PC-9 (cell line): ENCODE results near the gene VPS4A. TPM values are rescaled to one million over a fixed set of nuclear protein-coding genes. Genes with fewer than 3 reads are reported as not detected.

Experiments used
- BruUV-seq: library from RNA; stranded (reverse); fragments of 400-500 nt; replicated peaks from 2 replicates; lab custom pipeline; 2021; lab: Mats Ljungman, UMichigan
- CTCF ChIA-PET: fragments of 300-600 bp; sonication (Branson Sonifier 250); formaldehyde crosslinking; loops from one replicate; lab custom pipeline; 2022; ENCODE audit warnings: antibody characterized with exemption; lab: Charles Lee
- POLR2A ChIA-PET: fragments of 300-600 bp; sonication (Branson Sonifier 250); formaldehyde crosslinking; loops from one replicate; lab custom pipeline; 2022; ENCODE audit warnings: antibody characterized with exemption; ENCODE audit not compliant: unreplicated experiment; lab: Charles Lee
- DNase-seq, 2 experiments: peaks; one replicate each; pipeline versions ENCODE4 v3.0.0 to v3.0.0-alpha.2; 2015 to 2022; ENCODE audit warnings: mixed read lengths in 1 of 2
- H2AFZ ChIP-seq: fragments of 200-600 bp; sonication (generic); 2 replicates; pipeline ENCODE4 v1.8.1; 2017; ENCODE audit warnings: antibody characterized with exemption
- H3F3A ChIP-seq: fragments of 200-600 bp; sonication (generic); 2 replicates; pipeline ENCODE4 v1.8.1; 2017; ENCODE audit warnings: antibody characterized with exemption, mild to moderate bottlenecking, low read depth; ENCODE audit not compliant: insufficient read depth
- H3K27ac ChIP-seq: fragments of 200-600 bp; sonication (generic); 2 replicates; pipeline ENCODE4 v1.6.1; 2016; ENCODE audit warnings: mixed run types
- H3K27me3 ChIP-seq: fragments of 200-600 bp; sonication (generic); 2 replicates; pipeline ENCODE4 v1.6.1; 2016; ENCODE audit warnings: low read depth, mixed run types; ENCODE audit not compliant: insufficient read depth
- H3K36me3 ChIP-seq: fragments of 200-600 bp; sonication (generic); 2 replicates; pipeline ENCODE4 v1.6.1; 2016; ENCODE audit warnings: low read depth, mixed run types
- H3K4me1 ChIP-seq: fragments of 200-600 bp; sonication (generic); replicated peaks from 2 replicates; pipeline ENCODE4 v1.6.1; 2016; ENCODE audit warnings: mixed run types; ENCODE audit not compliant: insufficient read depth
- H3K4me2 ChIP-seq: fragments of 200-600 bp; sonication (generic); 2 replicates; pipeline ENCODE4 v1.6.1; 2017; ENCODE audit warnings: mixed run types
- H3K4me3 ChIP-seq: fragments of 200-600 bp; sonication (generic); 2 replicates; pipeline ENCODE4 v1.6.1; 2016; ENCODE audit warnings: mixed run types
- H3K79me2 ChIP-seq: fragments of 200-600 bp; sonication (generic); 2 replicates; pipeline ENCODE4 v1.6.1; 2017; ENCODE audit warnings: low read depth, mixed run types
- H3K9me2 ChIP-seq: fragments of 200-600 bp; sonication (generic); 2 replicates; pipeline ENCODE4 v1.8.1; 2017; ENCODE audit warnings: mild to moderate bottlenecking; ENCODE audit not compliant: insufficient read depth
- H3K9me3 ChIP-seq: fragments of 200-600 bp; sonication (generic); 2 replicates; pipeline ENCODE4 v1.8.1; 2016; ENCODE audit warnings: low read depth; ENCODE audit not compliant: insufficient read depth
- H4K20me1 ChIP-seq: fragments of 200-600 bp; sonication (generic); 2 replicates; pipeline ENCODE4 v1.8.1; 2017; ENCODE audit not compliant: insufficient read depth
- EZH2 ChIP-seq: fragments of 200-600 bp; sonication (generic); IDR thresholded peaks from 2 replicates; pipeline ENCODE4 v1.8.0; 2017; ENCODE audit warnings: antibody characterized with exemption, low read depth
- intact Hi-C: fragments of 100-400 bp; cut with micrococcal nuclease; formaldehyde crosslinking; loops from one replicate; pipeline ENCODE4 v1.10.0; 2022; ENCODE audit not compliant: unreplicated experiment
- total RNA-seq: library from RNA; stranded (reverse); gene quantifications from 2 replicates; pipeline ENCODE4 v1.2.3, GENCODE V29; 2021
- TF ChIP-seq, protein P1 (sequence below): fragments of 200-600 bp; sonication (generic); conservative IDR thresholded peaks from 2 replicates; pipeline ENCODE4 v1.6.1; 2017; ENCODE audit warnings: mixed run types, antibody characterized with exemption, mild to moderate bottlenecking, moderate library complexity

VPS4A gene
- total RNA-seq, 1 experiment from 2014 or later, result 26.7 TPM

DNA sequence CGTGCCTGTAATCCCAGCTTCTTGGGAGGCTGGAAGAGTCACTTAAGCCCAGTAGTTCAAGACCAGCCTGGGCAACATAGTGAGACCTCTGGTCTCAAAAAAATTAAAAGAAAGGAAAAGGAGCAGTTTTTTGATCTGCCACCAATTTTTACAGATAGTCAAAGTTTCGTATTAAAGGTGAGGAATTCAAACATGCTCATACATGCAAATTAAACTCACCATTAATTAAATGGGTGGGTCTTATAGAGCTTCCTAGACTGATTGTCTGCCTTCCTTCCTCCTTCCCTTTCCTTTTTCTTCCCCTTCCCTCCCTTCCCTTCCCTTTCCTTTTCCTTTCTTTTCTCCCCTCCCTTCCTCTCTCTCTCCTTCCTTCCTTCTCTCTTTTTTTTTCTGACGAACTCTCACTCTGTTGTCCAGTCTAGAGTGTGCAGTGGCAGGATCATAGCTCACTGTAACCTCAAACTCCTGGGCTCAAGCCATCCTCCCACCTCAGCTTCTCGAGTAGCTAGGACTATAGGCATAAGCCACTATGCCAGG is 36.4 kb upstream of the VPS4A start:
- H3K79me2 ChIP-seq, result no peaks in the 10 kb centered on the region
- BruUV-seq, result no TSS peak
- no peak overlapping the region for H3K27ac ChIP-seq
- peaks cover 8% of the 10 kb centered on the region; the same call in 1 of the 2 replicates for H3F3A ChIP-seq
- intact Hi-C loops, result no loop called here
- TF ChIP-seq, protein P1, sequence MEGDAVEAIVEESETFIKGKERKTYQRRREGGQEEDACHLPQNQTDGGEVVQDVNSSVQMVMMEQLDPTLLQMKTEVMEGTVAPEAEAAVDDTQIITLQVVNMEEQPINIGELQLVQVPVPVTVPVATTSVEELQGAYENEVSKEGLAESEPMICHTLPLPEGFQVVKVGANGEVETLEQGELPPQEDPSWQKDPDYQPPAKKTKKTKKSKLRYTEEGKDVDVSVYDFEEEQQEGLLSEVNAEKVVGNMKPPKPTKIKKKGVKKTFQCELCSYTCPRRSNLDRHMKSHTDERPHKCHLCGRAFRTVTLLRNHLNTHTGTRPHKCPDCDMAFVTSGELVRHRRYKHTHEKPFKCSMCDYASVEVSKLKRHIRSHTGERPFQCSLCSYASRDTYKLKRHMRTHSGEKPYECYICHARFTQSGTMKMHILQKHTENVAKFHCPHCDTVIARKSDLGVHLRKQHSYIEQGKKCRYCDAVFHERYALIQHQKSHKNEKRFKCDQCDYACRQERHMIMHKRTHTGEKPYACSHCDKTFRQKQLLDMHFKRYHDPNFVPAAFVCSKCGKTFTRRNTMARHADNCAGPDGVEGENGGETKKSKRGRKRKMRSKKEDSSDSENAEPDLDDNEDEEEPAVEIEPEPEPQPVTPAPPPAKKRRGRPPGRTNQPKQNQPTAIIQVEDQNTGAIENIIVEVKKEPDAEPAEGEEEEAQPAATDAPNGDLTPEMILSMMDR, result no peak
- no peak for TF ChIP-seq EZH2
- no peak overlapping the region for H3K4me3 ChIP-seq
- POLR2A ChIA-PET, result no interaction called here
- no peaks in the 10 kb centered on the region for H3K27me3 ChIP-seq
- DNase-seq, result no peak
- no peak overlapping the region for H3K4me2 ChIP-seq
- CTCF ChIA-PET, result no interaction called here
- no peaks in the 10 kb centered on the region for H3K4me1 ChIP-seq
- no peaks in the 10 kb centered on the region for H4K20me1 ChIP-seq
- no peak overlapping the region for H2AFZ ChIP-seq
- H3K9me3 ChIP-seq, result no peaks in the 10 kb centered on the region
- H3K9me2 ChIP-seq, result no peaks in the 10 kb centered on the region
- peaks cover 5% of the 10 kb centered on the region; the same call in 1 of the 2 replicates for H3K36me3 ChIP-seq

DNA sequence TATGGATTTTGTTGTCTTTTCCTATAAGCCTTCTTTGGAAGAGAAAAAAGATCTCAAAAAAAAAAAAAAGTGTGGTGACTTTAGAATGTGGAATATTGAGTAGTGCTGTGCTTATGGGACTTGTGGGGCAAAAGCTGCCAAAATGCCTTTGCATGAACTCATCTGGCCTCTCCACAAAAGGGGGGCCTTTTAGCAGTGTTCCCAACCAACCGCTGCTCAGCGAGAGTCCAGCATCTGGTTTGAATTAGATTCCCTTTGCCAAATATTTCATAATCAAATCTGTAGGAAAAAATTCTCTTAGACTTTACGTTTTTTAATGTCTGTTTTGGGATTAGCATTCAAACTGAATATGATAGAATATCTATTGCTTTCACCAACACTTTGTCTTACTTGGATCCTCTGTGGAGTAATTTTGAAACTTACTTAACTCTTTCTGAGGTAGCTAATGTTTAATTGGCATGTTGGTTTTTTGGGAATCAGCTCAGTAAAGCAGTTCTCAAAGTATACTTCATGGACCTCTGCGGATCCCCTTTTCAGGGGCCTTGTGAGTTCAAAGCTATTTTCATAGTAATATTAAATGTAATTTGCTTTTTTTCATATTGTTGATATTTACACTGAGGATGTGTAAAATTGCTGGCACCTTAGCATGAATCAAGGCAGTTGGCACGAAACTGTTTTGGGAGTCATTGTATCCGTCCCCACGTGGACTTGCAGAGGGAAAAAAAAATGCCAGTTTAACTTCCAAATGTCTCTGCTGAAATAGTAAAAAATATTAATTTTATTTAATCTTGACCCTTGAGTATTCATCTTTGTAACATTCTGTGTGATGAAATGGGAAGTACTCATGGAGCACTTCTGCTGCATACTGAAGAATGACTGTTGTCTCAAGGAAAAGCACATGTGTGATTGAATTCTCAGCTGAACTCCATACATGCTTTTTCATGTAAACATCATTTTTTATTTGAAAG is 34.7 kb upstream of the VPS4A start:
- TF ChIP-seq, protein P1, result no peak
- no peak for TF ChIP-seq EZH2
- H3K79me2 ChIP-seq, result no peaks in the 10 kb centered on the region
- CTCF ChIA-PET, result no interaction called here
- no peak for DNase-seq
- H3K27me3 ChIP-seq, result no peaks in the 10 kb centered on the region
- no peaks in the 10 kb centered on the region for H4K20me1 ChIP-seq
- no peaks in the 10 kb centered on the region for H3K9me3 ChIP-seq
- H3K36me3 ChIP-seq, result peaks cover 5% of the 10 kb centered on the region; the same call in 1 of the 2 replicates
- no peaks in the 10 kb centered on the region for H3K9me2 ChIP-seq
- BruUV-seq, result no TSS peak
- H3K4me2 ChIP-seq, result no peak overlapping the region
- no peaks in the 10 kb centered on the region for H3K4me1 ChIP-seq
- H2AFZ ChIP-seq, result no peak overlapping the region
- intact Hi-C loops, result no loop called here
- H3F3A ChIP-seq, result peaks cover 8% of the 10 kb centered on the region; the same call in 1 of the 2 replicates
- no peak overlapping the region for H3K27ac ChIP-seq
- no peak overlapping the region for H3K4me3 ChIP-seq
- POLR2A ChIA-PET, result interaction anchor here (0.6 kb wide), 1 partner anchor 126 kb away, joined by 3 read pairs; no protein-coding TSS in a partner anchor

DNA sequence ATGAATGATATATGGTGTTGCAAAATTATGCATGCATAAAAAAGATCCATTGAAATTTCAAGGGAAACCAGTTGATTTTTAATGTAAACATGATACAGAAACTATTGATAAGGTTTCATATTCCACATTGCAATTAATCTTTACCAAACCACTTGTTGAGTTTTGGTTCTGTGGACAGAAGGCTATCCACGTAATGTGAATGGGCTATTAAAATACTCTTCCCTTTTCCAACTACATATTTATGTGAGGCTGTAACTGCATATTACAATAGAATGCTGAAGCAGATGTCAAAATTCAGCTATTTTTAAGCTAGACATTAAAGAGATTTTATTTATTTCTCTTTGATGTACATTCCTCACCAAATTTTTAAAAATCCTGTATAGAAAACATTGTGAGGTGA is 33.7 kb upstream of the VPS4A start:
- Histone ChIP-seq H3K27me3 (no peaks in the 10 kb centered on the region), H3K4me1 (no peaks in the 10 kb centered on the region), H3K36me3 (0 out of 2 replicates have a peak, but pooled peaks cover 3% of the 10 kb centered on the region), H3K4me3 (no peak overlapping the region), H3K9me3 (no peaks in the 10 kb centered on the region), H3K27ac (no peak overlapping the region), H3K9me2 (no peaks in the 10 kb centered on the region), H2AFZ (no peak overlapping the region), H3K4me2 (no peak overlapping the region), H3K79me2 (no peaks in the 10 kb centered on the region), H3F3A (peaks cover 8% of the 10 kb centered on the region; the same call in 1 of the 2 replicates), H4K20me1 (no peaks in the 10 kb centered on the region)
- intact Hi-C loops, result no loop called here
- TF ChIP-seq, protein P1, result no peak
- TF ChIP-seq EZH2, result no peak
- no peak for DNase-seq
- CTCF ChIA-PET, result no interaction called here
- POLR2A ChIA-PET, result interaction anchor here (0.6 kb wide), 1 partner anchor 127 kb away, joined by 3 read pairs; no protein-coding TSS in a partner anchor
- no TSS peak for BruUV-seq
